Measurements from ENCODE around the gene RPS6KA2. TPM values are rescaled to one million over a fixed set of nuclear protein-coding genes. Genes with fewer than 3 reads are reported as not detected.

RPS6KA2 gene
- total and polyA plus RNA-seq, 2 experiments from 2014 or later, result 12.5 to 25.3 TPM

- Histone ChIP-seq H3K4me2 (no peak overlapping the region), H3K9me2 (ENCODE audit: insufficient read depth) (no peaks in the 10 kb centered on the region), H3K4me1 (ENCODE audit: insufficient read depth) (no peaks in the 10 kb centered on the region), H3K27ac (ENCODE audit: low read depth) (no peak overlapping the region), H3K27me3 (ENCODE audit: insufficient read depth) (no peaks in the 10 kb centered on the region), H3K36me3 (ENCODE audit: insufficient read depth) (no peaks in the 10 kb centered on the region), H4K20me1 (replicated peaks; ENCODE audit: insufficient read depth) (no peaks in the 10 kb centered on the region), H2AFZ (no peak overlapping the region), H3K4me3 (no peak overlapping the region), H3F3A (replicated peaks; ENCODE audit: low read depth) (no peaks in the 10 kb centered on the region), H3K79me2 (replicated peaks; ENCODE audit: insufficient read depth) (no peaks in the 10 kb centered on the region)
- ATAC-seq (no peak), DNase-seq (ENCODE audit: low spot score) (no peak)
- H3K27ac Mint-ChIP-seq, result no peak overlapping the region
- no peak overlapping the region for H3K4me3 Mint-ChIP-seq
- H3K9me3 Mint-ChIP-seq, result peaks cover 3% of the 10 kb centered on the region; the same call in 1 of the 3 replicates
- no peaks in the 10 kb centered on the region for H3K4me1 Mint-ChIP-seq
- H3K36me3 Mint-ChIP-seq (ENCODE audit: low read depth), result peaks cover 43% of the 10 kb centered on the region
- no peak for TF ChIP-seq ETS1 (IDR thresholded peaks at IDR 0.05)
- no peak for TF ChIP-seq NANOG (IDR thresholded peaks at IDR 0.05; ENCODE audit: borderline replicate concordance)
- TF ChIP-seq POLR2AphosphoS5 (IDR thresholded peaks at IDR 0.05; ENCODE audit: low read depth), result no peak
- TF ChIP-seq EZH2 (IDR thresholded peaks at IDR 0.05; ENCODE audit: low read depth, unreplicated experiment), result no peak
- TF ChIP-seq EZH2phosphoT487 (IDR thresholded peaks at IDR 0.05; ENCODE audit: unreplicated experiment), result no peak
- TF ChIP-seq, protein P1, sequence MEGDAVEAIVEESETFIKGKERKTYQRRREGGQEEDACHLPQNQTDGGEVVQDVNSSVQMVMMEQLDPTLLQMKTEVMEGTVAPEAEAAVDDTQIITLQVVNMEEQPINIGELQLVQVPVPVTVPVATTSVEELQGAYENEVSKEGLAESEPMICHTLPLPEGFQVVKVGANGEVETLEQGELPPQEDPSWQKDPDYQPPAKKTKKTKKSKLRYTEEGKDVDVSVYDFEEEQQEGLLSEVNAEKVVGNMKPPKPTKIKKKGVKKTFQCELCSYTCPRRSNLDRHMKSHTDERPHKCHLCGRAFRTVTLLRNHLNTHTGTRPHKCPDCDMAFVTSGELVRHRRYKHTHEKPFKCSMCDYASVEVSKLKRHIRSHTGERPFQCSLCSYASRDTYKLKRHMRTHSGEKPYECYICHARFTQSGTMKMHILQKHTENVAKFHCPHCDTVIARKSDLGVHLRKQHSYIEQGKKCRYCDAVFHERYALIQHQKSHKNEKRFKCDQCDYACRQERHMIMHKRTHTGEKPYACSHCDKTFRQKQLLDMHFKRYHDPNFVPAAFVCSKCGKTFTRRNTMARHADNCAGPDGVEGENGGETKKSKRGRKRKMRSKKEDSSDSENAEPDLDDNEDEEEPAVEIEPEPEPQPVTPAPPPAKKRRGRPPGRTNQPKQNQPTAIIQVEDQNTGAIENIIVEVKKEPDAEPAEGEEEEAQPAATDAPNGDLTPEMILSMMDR (conservative IDR thresholded peaks at IDR 0.05; ENCODE audit: low read depth in 2 of 2), result no peak
- no peak for TF ChIP-seq CREB1 (CRISPR knock-in tag; IDR thresholded peaks at IDR 0.05; ENCODE audit: low read depth)
- TF ChIP-seq ZNF114 (CRISPR knock-in tag; IDR thresholded peaks at IDR 0.05), result no peak
- TF ChIP-seq JUNB (IDR thresholded peaks at IDR 0.05; ENCODE audit: unreplicated experiment), result no peak
- TF ChIP-seq, protein P2, sequence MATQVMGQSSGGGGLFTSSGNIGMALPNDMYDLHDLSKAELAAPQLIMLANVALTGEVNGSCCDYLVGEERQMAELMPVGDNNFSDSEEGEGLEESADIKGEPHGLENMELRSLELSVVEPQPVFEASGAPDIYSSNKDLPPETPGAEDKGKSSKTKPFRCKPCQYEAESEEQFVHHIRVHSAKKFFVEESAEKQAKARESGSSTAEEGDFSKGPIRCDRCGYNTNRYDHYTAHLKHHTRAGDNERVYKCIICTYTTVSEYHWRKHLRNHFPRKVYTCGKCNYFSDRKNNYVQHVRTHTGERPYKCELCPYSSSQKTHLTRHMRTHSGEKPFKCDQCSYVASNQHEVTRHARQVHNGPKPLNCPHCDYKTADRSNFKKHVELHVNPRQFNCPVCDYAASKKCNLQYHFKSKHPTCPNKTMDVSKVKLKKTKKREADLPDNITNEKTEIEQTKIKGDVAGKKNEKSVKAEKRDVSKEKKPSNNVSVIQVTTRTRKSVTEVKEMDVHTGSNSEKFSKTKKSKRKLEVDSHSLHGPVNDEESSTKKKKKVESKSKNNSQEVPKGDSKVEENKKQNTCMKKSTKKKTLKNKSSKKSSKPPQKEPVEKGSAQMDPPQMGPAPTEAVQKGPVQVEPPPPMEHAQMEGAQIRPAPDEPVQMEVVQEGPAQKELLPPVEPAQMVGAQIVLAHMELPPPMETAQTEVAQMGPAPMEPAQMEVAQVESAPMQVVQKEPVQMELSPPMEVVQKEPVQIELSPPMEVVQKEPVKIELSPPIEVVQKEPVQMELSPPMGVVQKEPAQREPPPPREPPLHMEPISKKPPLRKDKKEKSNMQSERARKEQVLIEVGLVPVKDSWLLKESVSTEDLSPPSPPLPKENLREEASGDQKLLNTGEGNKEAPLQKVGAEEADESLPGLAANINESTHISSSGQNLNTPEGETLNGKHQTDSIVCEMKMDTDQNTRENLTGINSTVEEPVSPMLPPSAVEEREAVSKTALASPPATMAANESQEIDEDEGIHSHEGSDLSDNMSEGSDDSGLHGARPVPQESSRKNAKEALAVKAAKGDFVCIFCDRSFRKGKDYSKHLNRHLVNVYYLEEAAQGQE (IDR thresholded peaks at IDR 0.05; ENCODE audit: unreplicated experiment), result no peak
- peaks cover 8% of the 10 kb centered on the region for H3K27me3 Mint-ChIP-seq (ENCODE audit: insufficient read depth, low read depth, poor library complexity)
Measured at GRCh38 chr6:166446567-166447065, 180.4 kb downstream of the RPS6KA2 start.
